OCI-LY3 (cell line): ENCODE data around the gene PARVA.

Experiments
- EZH2phosphoT487 ChIP-seq: fragments of 200-600 bp; shearing (Covaris generic); IDR thresholded peaks from 2 replicates; pipeline ENCODE4 v1.6.1; 2018; ENCODE audit warnings: antibody characterized with exemption, mixed run types, low read depth
- TF ChIP-seq, protein P1 (sequence below): fragments of 200-600, 300-600 bp; sonication (generic); IDR thresholded peaks from 2 replicates; pipeline ENCODE4 v1.5.1; 2014; ENCODE audit warnings: antibody characterized with exemption, low read length, low read depth

DNA sequence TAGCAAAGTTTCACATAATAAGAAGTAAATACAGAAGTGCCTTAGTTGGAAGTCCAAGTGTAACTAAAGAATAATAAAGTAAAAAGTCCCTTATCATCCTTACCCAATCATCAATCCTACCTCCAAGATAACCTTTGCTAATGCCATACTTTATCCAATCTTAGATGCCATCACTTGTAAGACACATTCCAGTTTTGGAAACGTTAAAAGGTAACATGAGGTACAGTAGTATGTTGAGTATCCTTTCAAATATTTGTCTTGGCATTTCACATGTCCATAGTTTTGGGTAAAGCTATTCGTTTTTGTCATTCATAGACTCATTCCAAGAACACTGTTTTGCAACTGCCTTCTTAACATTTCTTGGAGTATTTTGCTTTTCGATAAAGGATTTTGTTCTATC is 181.6 kb downstream of the PARVA start:
- TF ChIP-seq, protein P1, sequence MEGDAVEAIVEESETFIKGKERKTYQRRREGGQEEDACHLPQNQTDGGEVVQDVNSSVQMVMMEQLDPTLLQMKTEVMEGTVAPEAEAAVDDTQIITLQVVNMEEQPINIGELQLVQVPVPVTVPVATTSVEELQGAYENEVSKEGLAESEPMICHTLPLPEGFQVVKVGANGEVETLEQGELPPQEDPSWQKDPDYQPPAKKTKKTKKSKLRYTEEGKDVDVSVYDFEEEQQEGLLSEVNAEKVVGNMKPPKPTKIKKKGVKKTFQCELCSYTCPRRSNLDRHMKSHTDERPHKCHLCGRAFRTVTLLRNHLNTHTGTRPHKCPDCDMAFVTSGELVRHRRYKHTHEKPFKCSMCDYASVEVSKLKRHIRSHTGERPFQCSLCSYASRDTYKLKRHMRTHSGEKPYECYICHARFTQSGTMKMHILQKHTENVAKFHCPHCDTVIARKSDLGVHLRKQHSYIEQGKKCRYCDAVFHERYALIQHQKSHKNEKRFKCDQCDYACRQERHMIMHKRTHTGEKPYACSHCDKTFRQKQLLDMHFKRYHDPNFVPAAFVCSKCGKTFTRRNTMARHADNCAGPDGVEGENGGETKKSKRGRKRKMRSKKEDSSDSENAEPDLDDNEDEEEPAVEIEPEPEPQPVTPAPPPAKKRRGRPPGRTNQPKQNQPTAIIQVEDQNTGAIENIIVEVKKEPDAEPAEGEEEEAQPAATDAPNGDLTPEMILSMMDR: no peak
- no peak for TF ChIP-seq EZH2phosphoT487
